Stimulated activated CD4-positive, alpha-beta T cell treated with anti-CD3 and anti-CD28 coated beads, Interleukin-12 subunit alpha, Interleukin-12 subunit beta, amount 100 ng/mL, for 4 hours (primary cell): ENCODE measurements around the gene VASH1.
"Not testable (repeated sequence)": the region's sequence is repeated elsewhere in the genome, so short reads cannot be mapped to it uniquely, and the experiment has no call there.

Experiments
- DNase-seq: peaks from one replicate; pipeline ENCODE4 v3.0.0-alpha.2; 2020

The VASH1 gene

GRCh38 chr14:76761136-76761959 is at the start of gene VASH1:
VASH1 (plus strand) TSS chr14:76761468; CDS start chr14:76762822, 1,354 bp downstream.
- peak; percentile 57 for DNase-seq

- no peak for DNase-seq
These were observed 48.1 kb upstream of the VASH1 start for GRCh38 chr14:76713121-76713520.

- no peak for DNase-seq
These were observed 46.8 kb upstream of the VASH1 start for GRCh38 chr14:76714470-76714869.

DNA sequence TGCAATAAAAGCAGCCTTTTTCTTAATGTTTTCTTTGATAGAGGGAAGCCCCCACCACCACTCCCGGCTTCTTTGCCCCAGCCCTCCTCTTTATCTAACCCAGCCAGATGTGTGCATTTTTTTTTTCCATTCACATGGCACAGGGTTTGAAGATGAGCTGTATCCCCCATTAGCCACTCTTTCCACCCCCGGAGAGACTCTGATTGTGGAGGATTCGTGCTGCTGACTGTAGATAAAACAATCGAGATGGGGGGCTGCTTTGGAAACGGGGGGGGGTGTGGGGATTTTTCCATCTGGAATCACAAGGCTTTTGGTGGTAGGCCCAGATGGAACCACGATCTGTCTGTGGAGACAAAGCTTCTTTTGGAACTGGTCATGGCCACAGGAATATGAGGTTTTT is 46.2 kb upstream of the VASH1 start:
- no peak for DNase-seq

- no peak for DNase-seq
These were observed 45.7 kb upstream of the VASH1 start for GRCh38 chr14:76715511-76716081.

- no peak for DNase-seq
These were observed 45.0 kb upstream of the VASH1 start for GRCh38 chr14:76716285-76716684.

GRCh38 chr14:76717508-76718290 is 43.6 kb upstream of the VASH1 start:
- no peak for DNase-seq

GRCh38 chr14:76718306-76719040 is 42.8 kb upstream of the VASH1 start:
- no peak for DNase-seq

DNA sequence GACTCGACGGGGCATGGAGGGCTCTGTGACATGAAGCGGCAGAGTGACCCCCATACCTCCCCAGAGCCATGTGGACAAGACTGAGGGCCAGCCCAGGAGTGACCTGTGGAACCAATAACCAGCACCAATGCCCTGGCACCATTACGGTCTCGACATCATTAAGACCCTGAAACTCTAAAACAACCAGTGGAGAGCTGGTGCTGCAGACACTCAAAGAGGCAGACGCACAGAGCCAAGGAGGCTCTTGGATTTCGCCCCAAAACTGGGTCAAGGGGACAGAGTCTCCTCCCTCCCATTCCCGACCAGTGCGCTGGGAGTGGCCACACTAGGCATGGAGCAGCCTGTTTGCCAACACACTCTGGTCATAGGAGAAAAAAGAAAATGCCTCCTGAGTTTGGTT is 41.6 kb upstream of the VASH1 start:
- DNase-seq = no peak

GRCh38 chr14:76720382-76720813 is 40.9 kb upstream of the VASH1 start:
- no peak for DNase-seq

DNA sequence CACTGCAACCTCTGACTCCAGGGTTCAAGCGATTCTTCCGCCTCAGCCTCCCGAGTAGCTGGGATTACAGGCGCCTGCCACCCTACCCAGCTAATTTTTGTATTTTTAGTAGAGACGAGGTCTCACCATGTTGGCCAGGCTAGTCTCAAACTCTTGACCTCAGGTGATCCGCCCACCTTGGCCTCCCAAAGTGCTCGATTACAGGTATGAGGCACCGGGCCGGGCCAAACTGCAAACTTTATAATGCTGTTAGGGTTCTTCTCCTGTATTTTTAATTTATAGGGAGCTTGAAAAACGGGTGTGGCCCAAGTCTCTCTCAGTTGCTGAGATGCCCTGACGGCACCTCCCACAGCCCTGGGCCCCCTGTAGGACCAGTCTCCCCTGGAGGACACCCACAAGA is 39.8 kb upstream of the VASH1 start:
- not testable (repeated sequence) for DNase-seq

DNA sequence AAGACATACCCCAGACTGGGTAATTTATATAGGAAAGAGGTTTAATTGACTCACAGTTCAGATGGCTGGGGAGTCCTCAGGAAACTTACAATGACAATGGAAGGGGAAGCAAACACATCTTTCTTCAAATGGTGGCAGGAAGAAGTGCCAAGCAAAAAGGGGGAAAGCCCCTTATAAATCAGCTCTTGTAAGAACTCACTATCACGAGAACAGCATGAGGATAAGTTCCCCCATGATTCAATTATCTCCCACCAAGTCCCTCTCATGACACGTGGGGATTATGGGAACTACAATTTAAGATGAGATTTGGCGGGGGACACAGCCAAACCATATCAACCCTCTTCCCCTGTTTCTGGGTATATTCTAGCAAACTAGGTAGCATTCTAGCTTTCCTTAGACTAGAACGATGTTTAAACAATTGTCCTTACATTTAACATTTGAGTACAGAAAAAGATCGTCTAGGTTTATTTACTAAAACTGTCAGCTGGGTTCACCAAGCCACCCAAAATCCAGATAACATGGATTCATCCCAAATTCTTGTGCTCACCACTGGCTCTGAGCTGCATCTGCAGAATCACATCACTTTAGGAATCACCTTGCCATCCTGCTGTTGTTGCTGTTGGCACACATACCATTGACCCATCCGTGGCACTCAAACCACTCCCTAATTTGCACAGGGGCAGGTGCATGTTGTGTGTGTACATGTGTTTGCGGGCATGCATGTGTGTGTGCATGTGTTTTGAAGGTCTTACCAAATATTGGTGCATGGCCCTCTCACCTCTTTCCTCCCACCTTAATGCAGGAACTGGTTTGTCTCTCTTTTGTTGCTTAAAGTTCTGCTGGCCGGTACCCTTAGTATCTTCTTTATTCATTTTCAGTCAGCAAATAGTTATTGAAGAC is 36.4 kb upstream of the VASH1 start:
- no peak for DNase-seq

- no peak for DNase-seq
These were observed 34.7 kb upstream of the VASH1 start for GRCh38 chr14:76726551-76726970.

GRCh38 chr14:76727384-76727783 is 33.9 kb upstream of the VASH1 start:
- DNase-seq = no peak

DNA sequence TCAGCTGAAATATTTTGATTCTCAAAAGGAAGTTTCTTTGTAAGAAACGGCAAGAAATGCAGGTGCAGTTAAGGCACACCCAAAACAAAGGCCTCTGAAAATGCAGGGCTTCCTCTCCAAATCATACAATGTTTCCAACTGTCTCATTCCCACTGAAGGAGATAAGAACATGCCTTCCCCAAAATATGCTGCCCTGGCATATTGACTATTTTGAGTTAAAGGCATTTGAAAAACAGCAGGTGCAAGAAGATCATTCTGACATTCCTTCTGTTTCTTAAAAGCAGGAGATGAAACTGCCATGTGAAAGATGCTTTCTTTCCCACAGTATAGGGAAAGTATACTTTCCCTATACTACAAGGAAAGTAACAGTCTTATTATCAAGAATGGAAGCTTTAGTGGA is 33.4 kb upstream of the VASH1 start:
- DNase-seq = no peak

DNA sequence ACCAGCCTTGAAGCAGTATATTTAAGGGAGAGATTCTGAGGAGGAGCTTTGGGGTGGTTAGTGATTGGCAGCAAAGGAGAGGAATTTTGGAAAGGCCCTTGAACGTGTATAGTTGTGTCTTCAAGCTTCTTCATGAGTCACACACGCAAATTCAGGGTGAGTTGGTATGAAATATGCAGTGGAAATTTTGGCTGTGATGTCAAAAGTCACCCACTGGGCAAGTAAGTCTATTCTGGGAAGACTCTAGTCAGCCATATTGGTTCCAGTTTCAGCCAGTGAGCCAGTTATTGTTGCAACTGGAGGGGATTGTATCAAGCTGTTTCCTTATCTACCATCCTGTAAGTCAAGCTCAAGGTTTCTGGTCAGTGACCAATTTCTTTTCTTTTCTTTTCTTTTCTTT is 32.0 kb upstream of the VASH1 start:
- no peak for DNase-seq

DNA sequence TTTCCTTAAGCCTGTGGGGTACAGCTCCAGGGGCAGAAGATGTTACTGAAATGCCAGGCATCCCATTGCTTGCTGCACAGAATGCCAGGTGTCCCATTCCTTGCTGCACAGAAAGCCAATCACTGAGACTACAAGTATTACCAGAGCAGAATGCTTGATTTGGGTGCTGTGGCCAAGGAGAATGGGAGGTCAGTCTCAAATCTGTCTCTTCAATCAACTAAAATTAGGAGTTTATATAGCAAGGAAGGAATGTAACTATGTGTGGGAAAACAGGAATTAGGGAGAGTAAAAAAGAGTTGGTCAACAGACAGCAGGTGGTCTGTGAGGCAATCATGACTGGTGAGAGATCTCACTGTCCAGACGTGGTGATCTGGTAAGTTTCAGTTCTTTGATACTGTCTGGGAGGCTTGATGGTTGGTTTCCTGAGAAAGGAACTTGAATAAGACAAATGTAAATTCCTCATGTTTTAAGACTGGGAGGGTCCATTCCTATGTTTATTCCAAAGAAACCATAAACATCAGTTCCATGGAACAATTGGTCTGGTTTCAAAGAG is 31.2 kb upstream of the VASH1 start:
- DNase-seq = no peak

DNA sequence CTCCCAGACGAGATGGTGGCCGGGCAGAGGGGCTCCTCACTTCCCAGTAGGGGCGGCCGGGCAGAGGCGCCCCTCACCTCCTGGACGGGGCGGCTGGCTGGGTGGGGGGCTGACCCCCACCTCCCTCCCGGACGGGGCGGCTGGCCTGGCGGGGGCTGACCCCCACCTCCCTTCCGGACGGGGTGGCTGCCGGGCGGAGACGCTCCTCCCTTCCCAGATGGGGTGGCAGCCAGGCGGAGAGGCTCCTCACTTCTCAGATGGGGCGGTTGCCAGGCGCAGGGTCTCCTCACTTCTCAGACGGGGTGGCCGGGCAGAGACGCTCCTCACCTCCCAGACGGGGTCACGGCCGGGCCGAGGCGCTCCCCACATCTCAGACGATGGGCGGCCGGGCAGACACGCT is 26.8 kb upstream of the VASH1 start:
- DNase-seq = not testable (repeated sequence)

DNA sequence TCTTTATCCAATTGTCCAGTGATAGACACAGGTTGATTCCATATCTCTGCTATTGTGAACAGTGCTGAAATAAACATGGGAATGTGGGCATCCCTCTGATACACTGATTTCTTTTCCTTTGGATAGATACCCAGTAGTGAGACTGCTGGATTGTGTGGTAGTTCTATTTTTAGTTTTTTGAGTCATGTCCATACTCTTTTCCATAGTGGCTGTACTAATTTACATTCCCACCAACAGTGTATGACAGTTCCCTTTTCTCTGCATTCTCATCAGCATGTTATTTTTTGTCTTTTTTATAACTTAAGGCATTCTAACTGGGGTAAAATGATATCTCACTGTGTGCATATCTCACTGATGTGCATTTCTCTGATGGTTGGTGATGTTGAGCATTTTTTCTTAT is 24.8 kb upstream of the VASH1 start:
- DNase-seq = no peak

DNA sequence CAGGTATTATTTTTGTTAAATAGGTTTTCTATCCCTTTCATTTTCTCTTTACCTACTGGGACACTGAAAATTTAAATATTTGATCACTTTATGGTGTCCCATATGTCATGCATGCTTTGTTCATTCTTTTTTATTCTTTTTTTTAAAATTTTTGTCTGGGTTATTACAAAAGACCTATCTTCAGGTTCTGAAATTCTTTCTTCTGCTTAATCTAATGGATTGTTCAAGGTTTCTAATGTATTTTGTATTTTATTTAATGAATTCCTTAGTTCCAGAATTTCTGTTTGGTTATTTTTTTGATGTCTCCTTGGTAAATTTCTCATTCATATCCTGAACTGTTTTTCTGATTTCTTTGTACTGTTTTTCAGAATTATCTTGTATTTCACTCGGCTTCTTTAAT is 20.2 kb upstream of the VASH1 start:
- no peak for DNase-seq

GRCh38 chr14:76742185-76742584 is 19.1 kb upstream of the VASH1 start:
- DNase-seq = no peak

DNA sequence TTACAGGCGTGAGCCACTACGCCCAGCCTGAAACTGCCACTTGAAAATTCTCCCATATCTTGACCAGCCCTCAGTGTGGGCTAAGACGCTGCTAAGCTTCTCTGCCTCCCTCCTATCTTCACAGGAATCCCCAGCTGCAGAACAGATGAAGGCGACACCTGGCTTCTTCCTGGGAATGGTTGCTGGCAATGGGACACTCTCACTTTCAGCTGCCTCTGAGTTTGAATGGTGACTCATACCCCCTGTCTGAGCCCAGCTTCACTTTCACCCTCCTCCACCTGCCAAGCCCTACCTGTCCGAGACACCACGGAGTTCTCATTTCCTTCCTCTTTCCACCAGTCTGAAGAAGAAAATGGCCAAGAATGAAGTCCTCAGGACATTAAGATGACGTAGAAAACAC is 18.3 kb upstream of the VASH1 start:
- DNase-seq = no peak
